Transverse colon (tissue), 4 donors: ENCODE data around the gene RPTOR.

Source experiments
- EP300 ChIP-seq: sonication (generic); formaldehyde crosslinking; IDR thresholded peaks from one replicate; pipeline ENCODE4 v1.6.1; 2017; ENCODE audit warnings: antibody characterized with exemption, low read depth
- POLR2A ChIP-seq: fragments of 450-650 bp; IDR thresholded peaks from one replicate; pipeline ENCODE4 v1.6.1; 2016; ENCODE audit warnings: antibody characterized with exemption, mild to moderate bottlenecking, moderate library complexity
- POLR2AphosphoS5 ChIP-seq, 3 donors: sonication (generic); formaldehyde crosslinking; IDR thresholded peaks; one replicate each; pipeline ENCODE4 v1.6.1; 2016; ENCODE audit warnings: antibody characterized with exemption in 3 of 3
- TF ChIP-seq, protein P1 (sequence below), 5 experiments: fragments of 200-600 bp in 3 of 5; fragments of 450-650 bp in 2 of 5; sonication (generic) in 3 of 5; IDR thresholded peaks; 1 replicate in 2 of 5; 2 replicates in 3 of 5; pipeline ENCODE4 v1.5.1; 2016 to 2017; ENCODE audit warnings: antibody characterized with exemption in 5 of 5, inconsistent platforms in 3 of 5, mild to moderate bottlenecking in 2 of 5, moderate library complexity in 1 of 5

GRCh38 chr17:81013642-81014041, 469.0 kb downstream of the RPTOR start:
- TF ChIP-seq, protein P1, sequence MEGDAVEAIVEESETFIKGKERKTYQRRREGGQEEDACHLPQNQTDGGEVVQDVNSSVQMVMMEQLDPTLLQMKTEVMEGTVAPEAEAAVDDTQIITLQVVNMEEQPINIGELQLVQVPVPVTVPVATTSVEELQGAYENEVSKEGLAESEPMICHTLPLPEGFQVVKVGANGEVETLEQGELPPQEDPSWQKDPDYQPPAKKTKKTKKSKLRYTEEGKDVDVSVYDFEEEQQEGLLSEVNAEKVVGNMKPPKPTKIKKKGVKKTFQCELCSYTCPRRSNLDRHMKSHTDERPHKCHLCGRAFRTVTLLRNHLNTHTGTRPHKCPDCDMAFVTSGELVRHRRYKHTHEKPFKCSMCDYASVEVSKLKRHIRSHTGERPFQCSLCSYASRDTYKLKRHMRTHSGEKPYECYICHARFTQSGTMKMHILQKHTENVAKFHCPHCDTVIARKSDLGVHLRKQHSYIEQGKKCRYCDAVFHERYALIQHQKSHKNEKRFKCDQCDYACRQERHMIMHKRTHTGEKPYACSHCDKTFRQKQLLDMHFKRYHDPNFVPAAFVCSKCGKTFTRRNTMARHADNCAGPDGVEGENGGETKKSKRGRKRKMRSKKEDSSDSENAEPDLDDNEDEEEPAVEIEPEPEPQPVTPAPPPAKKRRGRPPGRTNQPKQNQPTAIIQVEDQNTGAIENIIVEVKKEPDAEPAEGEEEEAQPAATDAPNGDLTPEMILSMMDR (IDR thresholded peaks at IDR 0.05) = no peak
- TF ChIP-seq POLR2A (no peak), POLR2AphosphoS5 (IDR thresholded peaks at IDR 0.05) (no peak), EP300 (no peak)
